ELF-1 (cell line): ENCODE measurements around the gene KLK3.

ENCODE experiments used
- DNase-seq: peaks from one replicate; pipeline ENCODE4 v3.0.0-alpha.2; 2016; ENCODE audit warnings: low read depth, low spot score

The KLK3 gene

GRCh38 chr19:50831026-50831396, 23.7 kb upstream of the KLK3 start:
- DNase-seq = no peak

DNA sequence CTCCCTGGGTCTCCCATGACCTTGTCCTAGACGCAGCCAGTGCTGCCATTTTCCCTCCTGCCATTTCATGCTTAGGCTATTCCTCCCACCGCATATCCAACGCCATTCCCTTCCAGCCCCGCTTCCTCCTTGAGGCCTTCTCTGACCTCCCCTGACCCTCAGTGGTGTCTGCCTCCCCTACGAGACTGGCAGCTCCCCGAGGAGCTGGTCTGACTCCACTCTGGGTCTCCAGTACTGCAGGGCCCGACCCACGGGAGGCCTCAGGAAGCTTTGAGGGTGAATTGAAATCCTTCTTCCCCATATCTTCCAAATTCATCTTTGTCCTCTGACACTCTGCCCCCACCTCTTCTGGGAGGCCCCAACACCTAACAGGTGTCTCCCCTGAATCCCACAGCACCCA, 22.0 kb upstream of the KLK3 start:
- DNase-seq = no peak

DNA sequence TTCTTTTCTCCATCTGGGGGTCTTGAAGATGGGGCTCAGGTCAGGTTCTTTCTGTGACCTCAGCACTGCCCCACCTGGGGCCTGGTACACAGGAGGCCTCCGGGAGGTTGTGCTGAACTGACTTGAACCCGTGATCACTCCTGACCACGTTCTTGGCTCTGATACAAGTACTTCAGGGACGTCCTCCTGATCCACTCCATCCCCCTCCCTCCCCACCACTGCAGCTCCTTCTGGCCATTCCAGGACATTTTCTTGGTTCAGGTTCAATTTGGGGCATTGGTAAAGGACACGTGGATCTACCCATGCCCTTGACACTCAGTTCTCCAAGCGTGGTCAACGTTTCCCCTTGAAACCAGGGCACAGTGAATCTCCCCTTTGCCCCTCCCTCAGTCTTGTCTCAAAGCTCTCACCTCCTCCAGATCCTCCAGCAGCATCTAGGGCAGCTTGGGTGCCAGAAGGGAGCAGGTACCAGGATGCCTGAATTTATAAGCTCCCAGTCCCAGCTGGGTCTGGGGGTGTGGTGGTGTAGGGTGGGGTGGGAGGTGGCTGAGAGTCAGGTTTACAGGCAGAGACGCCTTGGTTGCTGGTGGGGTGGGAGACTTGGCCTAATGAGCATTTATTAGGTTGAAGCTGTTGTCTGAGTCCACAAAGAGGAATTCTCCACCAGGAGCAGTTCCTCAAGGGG, 21.5 kb upstream of the KLK3 start, which contains the start of gene KLK15:
Gene KLK15, minus strand, starts transcription at position 458 of the 685 bp plus-strand sequence. CDS start 2,082 bp downstream, outside the sequence.
- DNase-seq = no peak

- no peak for DNase-seq
Measured at GRCh38 chr19:50833802-50834167, 20.9 kb upstream of the KLK3 start.

GRCh38 chr19:50835103-50835784, 19.5 kb upstream of the KLK3 start:
- peak; percentile 25 for DNase-seq

GRCh38 chr19:50835785-50836542, 18.8 kb upstream of the KLK3 start:
- DNase-seq = peak; percentile 65

- DNase-seq = no peak
Measured at GRCh38 chr19:50836543-50837195, 18.0 kb upstream of the KLK3 start.

DNA sequence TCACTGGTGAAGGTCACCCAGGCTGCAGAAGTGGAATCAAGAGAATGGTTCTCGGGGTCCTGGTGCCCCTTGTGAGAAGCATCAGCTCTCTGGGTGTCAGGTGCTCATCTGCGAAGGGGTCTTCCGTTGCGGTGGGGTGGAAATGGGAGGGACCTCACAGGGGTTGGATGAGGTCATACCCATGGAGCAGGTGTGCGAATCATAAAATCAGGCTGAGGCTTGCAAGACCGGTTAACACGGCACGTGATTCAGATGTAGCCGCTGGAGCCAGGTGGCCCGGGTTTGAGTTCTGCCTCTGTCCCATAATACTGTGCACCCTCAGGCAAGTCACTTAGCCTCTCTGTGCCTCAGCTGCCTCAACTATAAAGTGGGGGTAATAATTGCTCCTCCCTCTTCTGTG, 17.4 kb upstream of the KLK3 start:
- no peak for DNase-seq

- peak; percentile 49 for DNase-seq
Measured at GRCh38 chr19:50838239-50838638, 16.5 kb upstream of the KLK3 start.

- no peak for DNase-seq
Measured at GRCh38 chr19:50839712-50840655, 14.7 kb upstream of the KLK3 start.

- no peak for DNase-seq
Measured at GRCh38 chr19:50842130-50842529, 12.6 kb upstream of the KLK3 start.

- no peak for DNase-seq
Measured at GRCh38 chr19:50843205-50843604, 11.5 kb upstream of the KLK3 start.

DNA sequence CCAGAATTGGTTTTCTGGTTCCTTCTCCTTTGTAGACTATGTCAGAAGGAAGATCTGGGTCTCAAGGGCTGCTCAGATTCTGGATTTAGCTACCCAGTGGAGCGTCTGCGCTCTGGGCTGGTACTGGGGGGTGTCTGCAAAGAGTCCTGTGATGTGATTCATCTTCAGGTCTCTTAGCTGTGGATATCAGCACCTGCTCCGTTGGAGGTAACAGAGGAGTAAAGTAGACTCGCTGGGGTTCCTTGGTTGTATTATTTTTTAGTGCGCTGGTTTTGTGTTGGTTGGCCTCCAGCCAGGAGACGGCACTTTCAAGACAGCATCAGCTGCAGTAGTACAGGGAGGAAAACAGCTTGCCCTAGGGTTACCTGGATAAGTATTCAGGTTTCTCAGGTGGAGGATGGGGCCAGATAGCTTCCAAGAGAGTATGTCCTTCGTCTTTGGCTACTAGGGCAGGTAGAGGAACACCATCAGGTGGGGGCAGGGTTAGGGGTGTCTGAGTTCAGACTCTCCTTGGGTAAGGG, 11.0 kb upstream of the KLK3 start:
- no peak for DNase-seq

- peak; percentile 74 for DNase-seq
Measured at GRCh38 chr19:50844296-50844935, 10.3 kb upstream of the KLK3 start.

GRCh38 chr19:50850738-50851137, 4.0 kb upstream of the KLK3 start:
- DNase-seq = no peak

- no peak for DNase-seq
Measured at GRCh38 chr19:50851620-50852019, 3.1 kb upstream of the KLK3 start.

- no peak for DNase-seq
Measured at GRCh38 chr19:50857366-50857765, 2.7 kb downstream of the KLK3 start.

DNA sequence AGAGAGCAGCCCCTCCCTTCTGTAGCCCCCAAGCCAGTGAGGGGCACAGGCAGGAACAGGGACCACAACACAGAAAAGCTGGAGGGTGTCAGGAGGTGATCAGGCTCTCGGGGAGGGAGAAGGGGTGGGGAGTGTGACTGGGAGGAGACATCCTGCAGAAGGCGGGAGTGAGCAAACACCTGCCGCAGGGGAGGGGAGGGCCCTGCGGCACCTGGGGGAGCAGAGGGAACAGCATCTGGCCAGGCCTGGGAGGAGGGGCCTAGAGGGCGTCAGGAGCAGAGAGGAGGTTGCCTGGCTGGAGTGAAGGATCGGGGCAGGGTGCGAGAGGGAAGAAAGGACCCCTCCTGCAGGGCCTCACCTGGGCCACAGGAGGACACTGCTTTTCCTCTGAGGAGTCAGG, 4.2 kb downstream of the KLK3 start:
- DNase-seq = peak; percentile 23

DNA sequence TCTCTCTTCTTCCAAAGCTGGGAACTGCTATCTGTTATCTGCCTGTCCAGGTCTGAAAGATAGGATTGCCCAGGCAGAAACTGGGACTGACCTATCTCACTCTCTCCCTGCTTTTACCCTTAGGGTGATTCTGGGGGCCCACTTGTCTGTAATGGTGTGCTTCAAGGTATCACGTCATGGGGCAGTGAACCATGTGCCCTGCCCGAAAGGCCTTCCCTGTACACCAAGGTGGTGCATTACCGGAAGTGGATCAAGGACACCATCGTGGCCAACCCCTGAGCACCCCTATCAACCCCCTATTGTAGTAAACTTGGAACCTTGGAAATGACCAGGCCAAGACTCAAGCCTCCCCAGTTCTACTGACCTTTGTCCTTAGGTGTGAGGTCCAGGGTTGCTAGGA, 5.1 kb downstream of the KLK3 start:
- no peak for DNase-seq

GRCh38 chr19:50861010-50861409, 6.3 kb downstream of the KLK3 start:
- DNase-seq = no peak
